Nucleus accumbens (tissue), 56 donors: ENCODE measurements around the gene NPIPB2.
A peak's percentile ranks its signal among the peaks of the same experiment; 100 is the strongest.

Source experiments
- DNase-seq, 56 donors: peaks; one replicate each; lab custom pipeline; 2025; lab: John Stamatoyannopoulos, UW

Gene NPIPB2

DNA sequence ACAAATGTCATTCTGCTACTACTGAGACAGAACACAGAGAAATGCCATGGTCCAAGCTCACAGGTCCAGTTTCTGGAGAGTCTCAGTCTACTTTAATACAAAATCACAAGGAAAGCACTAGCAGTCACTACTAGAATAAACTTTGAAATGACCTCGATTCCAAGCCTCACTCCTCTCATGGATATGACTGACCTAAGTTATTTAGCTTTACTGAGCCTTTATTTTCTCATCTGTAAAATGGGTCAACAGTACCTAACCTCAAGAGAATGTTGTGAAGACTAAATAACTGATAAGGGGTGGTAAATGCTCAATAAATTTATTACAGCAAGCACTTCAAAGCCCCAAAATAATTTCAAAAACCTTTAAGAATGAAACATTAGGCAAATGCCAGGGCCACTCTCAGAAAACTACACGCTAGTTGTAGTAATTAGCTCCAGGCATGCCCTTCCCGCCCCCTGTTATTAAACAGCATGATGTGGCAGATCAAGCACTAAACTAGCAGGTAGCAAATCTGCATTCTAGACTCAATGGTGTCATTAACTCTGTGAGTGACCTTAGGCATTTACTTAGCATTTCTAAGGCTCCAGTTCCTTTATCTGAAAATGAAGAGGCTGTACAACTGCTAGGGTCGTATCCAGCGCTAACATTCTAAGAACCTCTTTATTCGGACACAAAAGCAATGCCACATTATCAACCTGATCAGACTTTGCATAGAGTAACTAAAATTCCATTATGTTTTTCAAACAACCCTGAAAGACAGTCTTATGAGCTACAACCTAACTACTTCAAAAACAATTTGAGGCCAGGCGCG is 34.5 kb downstream of the NPIPB2 start:
- no peak for DNase-seq

DNA sequence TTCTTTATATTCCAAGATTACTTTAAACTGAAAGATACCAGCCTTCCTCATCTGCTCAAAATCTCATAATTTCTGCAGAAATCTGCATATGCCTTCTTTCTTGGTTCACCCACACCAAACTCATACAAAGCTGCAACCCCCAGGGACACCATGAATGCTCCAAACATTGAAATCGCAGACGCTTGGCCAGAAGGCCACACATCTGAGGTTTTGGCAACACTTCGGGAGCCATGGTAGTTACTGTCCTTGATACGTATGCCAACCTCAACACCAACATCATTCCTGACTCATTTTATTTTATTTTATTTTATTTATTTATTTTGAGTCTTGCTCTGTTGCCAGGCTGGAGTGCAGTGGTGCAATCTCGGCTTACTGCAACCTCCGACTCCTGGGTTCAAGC is 37.9 kb downstream of the NPIPB2 start:
- DNase-seq, result no peak

DNA sequence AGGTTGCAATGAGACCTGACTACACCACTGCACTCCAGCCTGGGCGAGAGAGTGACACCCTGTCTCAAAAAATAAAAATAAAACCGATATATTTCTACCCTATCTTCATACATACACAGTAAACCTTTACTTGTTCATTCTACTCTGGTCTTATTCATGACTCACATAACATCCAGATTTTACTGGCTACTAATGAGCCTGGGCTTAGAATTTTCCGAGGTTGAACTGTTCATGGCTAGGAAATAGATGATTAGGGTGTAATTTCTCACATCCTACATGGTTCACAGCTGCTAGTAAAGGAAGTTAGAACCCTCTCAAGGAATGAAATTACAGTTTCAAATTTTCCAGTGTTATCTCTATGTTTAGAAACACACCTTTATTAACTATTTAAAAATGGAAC is 40.8 kb downstream of the NPIPB2 start:
- DNase-seq, result no peak

DNA sequence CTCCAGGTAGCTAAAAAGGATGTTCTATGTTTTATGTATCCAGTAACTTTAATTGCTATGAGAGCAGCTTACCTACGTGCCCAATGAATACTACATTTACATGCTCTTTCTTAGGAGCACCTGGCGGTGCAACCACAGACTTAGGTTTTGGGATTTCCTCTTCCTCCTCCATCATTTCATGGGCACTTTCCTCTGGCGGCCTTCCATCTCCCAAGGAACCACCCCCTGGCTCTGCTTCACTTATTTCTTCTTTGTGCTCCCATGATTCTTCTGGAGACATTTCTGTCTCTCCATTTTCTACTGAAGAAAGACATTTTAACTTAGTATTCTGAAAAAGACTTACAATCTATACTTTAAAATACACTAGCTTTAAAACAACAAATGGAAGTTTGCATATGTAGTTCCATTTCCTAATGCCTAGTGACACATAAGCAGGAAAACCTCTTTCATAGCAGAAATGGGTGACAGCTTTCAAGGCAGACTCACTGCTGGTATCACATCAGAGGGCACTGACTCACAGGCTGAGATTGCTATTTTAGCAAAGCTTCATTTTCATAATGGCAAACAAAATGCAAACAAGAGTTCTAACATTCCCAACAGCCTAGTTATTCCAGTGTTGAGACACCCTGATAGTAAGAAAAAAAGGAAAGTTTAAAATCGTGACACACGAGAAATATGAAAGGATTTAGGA is 45.2 kb downstream of the NPIPB2 start:
- peak in 6 of 56 donors; percentile 1 to 13 (median 5) for DNase-seq

DNA sequence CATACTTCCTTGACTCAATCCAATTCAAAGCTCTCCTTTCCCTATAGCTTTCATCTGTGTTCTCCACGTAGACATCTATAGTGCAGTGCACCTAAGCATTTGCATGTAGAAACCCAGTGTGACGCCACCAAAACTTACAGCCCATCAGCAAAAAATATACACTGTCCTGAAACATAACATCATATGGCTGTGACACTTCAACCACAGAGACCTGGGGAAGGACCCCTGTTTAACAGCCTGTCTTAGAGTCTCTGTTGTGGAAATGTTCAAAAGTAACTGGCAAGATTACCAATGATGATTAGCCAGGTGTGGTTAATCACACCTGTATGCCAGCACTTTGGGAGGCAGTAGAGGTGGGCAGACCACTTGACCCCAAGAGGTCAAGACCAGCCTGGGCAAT is 48.3 kb downstream of the NPIPB2 start:
- no peak for DNase-seq

DNA sequence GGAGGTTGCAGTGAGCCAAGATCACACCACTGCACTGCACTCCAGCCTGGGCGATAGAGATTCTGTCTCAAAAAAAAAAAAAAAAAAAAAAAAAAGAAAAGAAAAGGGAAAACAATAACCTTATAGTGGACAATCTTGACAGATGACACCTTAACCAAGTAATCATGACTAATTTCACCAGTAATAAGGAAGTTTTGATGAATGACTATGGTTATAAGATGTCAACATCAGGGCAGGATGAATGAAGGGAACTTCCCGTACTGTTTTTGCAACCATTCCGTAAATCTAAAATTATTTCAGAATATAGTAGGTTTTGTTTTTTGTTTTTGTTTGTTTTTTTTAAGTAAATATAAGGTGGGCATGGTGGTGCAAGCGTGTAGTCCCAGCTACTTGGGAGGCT is 49.1 kb downstream of the NPIPB2 start:
- no peak for DNase-seq

DNA sequence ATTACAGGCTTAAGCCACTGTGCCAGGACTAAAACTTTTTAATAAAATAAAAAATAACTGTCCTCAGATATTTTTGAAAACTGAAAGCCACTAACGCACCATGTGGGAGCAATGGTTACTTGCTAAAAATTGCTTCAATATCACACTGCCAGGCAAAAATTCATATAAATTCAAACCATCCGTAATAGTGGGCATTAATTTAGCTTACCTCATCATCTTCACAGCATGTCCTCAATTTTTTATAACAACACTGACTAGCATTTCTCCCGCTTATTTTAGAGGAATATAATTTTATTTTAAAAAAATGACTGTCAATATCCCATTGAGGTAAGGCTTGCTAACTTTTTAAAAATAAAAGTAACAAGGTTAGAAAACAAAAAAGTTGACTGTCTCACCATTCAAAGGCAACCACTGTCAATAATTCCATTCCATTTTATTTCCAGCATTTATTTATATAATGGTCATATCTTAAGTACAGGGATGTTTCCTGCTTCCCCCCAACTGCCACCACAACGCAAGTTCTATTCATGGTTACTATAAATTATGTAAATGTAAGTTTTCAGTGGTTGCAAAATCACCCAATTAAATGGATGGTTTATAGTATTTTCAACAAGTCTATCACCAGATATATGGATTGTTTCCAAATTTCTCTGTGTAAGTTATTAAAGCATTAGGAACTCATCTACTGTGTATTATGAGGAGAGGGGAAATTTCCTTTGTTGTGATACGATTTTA is 51.4 kb downstream of the NPIPB2 start:
- DNase-seq, result no peak

DNA sequence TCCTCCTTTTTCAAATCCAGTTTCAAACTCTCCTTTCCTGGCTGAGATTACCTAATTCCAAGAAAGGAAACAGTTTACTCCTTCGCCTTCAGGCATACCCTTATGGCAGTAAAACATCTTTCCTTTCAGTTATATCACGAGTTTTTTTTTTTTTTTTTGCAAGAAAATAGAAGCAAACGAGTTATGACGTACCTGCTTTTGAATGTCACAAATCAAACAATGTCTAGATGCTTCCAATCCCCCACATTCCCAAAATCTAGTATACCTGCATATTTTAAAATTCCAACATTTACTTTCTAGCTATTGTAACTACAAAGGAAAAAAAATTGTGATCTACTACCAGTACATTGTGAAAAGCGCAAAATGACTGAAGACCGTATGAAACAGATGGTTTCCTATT is 55.0 kb downstream of the NPIPB2 start:
- no peak for DNase-seq

DNA sequence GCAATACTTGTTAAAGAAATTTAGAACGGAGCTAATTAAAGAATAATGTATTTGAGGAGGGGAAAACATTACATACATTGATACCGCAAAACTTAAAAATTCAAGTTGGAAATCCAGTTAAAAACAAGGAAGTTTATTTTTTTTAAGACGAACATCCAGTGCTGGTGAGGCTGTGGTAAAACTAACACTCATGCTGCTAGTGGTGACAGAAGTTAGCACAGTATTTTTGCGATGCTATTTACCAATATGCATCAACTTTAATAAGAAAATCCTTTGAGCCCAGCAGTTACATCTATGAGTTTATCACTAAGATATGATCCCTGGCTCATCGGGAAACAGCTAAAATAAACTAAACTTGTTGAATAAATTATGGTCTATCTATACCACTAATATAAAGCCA is 57.8 kb downstream of the NPIPB2 start:
- DNase-seq, result no peak

DNA sequence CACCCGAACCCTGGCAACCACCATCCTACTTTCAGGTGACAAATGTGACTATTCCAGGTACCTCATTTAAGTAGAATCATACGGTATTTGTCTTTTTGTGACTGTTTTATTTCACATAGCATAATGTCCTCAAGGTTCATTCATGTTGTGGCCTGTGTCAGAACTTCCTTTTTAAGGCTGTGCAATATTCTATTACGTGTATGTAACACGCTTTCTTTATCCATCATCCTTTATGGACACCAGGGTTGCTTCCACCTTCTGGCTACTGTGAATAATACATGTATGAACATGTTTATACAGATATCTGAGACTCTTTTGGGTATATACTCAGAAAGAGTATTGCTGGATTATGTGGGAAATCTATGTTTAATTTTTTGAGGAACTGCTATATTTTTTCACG is 61.8 kb downstream of the NPIPB2 start:
- DNase-seq, result no peak

DNA sequence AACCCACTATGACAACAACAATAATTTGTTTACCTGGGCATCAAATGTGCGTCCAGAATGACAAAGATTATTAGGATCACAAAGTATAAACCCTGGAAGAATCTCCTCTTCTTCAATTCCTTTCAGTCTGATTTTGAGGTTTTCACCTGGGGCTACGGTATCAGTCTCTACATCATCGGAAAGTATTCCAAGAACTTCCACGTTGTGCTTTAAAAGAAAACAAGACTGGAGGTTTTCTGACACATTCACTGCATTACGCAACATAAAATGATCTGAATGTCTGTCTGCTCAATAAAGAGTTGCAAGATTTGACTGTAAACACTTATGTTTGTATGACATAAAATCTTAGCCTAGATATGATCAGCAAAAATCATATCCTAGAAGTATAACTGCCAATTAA is 64.5 kb downstream of the NPIPB2 start:
- DNase-seq, result no peak
